ENCODE data around the gene RAP1GAP2. TPM values are rescaled to one million over a fixed set of nuclear protein-coding genes. Genes with fewer than 3 reads are reported as not detected.

RAP1GAP2 gene
- total RNA-seq, 1 experiment from 2014 or later = 72.8 TPM

- DNase-seq (ENCODE audit: low spot score) (no peak), ATAC-seq (peak; percentile 59)
- no peaks in the 10 kb centered on the region for H3K9me3 Mint-ChIP-seq
- H3K4me3 Mint-ChIP-seq = no peak overlapping the region
- no peak for TF ChIP-seq ZNF396 (CRISPR knock-in tag; IDR thresholded peaks at IDR 0.05; ENCODE audit: borderline replicate concordance)
- TF ChIP-seq EMX1 (CRISPR knock-in tag; IDR thresholded peaks at IDR 0.05) = no peak
- no peak for TF ChIP-seq FOXK1 (CRISPR knock-in tag; IDR thresholded peaks at IDR 0.05)
- TF ChIP-seq HMGXB4 (CRISPR knock-in tag; IDR thresholded peaks at IDR 0.05) = no peak
- no peak for TF ChIP-seq MAX (CRISPR knock-in tag; IDR thresholded peaks at IDR 0.05)
- TF ChIP-seq PRRX2 (CRISPR knock-in tag; IDR thresholded peaks at IDR 0.05) = no peak
- TF ChIP-seq ZBTB43 (CRISPR knock-in tag; IDR thresholded peaks at IDR 0.05) = no peak
- TF ChIP-seq FOXP4 (CRISPR knock-in tag; IDR thresholded peaks at IDR 0.05) = no peak
- TF ChIP-seq RELA (CRISPR knock-in tag; IDR thresholded peaks at IDR 0.05; ENCODE audit: borderline replicate concordance) = no peak
- TF ChIP-seq GABPB1 (CRISPR knock-in tag; IDR thresholded peaks at IDR 0.05) = no peak
- TF ChIP-seq HMGA2 (CRISPR knock-in tag; IDR thresholded peaks at IDR 0.05) = no peak
- no peak for TF ChIP-seq TEAD1 (CRISPR knock-in tag; IDR thresholded peaks at IDR 0.05)
- TF ChIP-seq PRDM15 (CRISPR knock-in tag; IDR thresholded peaks at IDR 0.05) = no peak
- no peak for TF ChIP-seq NFATC4 (CRISPR knock-in tag; IDR thresholded peaks at IDR 0.05)
- TF ChIP-seq ZBTB21 (CRISPR knock-in tag; IDR thresholded peaks at IDR 0.05; ENCODE audit: borderline replicate concordance) = no peak
- TF ChIP-seq ZMAT4 (CRISPR knock-in tag; IDR thresholded peaks at IDR 0.05) = no peak
- TF ChIP-seq SMAD4 (CRISPR knock-in tag; IDR thresholded peaks at IDR 0.05) = no peak
- no peak for TF ChIP-seq RORB (CRISPR knock-in tag; IDR thresholded peaks at IDR 0.05)
- H3K27me3 Mint-ChIP-seq (ENCODE audit: low read depth) = no peaks in the 10 kb centered on the region
- ChIA-PET POLR2A (no interaction called here), CTCF (interaction anchor here (0.6 kb wide), 3 partner anchors 12 to 65 kb away, joined by 3 to 5 read pairs (median 5); no protein-coding TSS in a partner anchor)
- H3K36me3 Mint-ChIP-seq = no peaks in the 10 kb centered on the region; the same call in 1 of the 2 replicates
- H3K27ac Mint-ChIP-seq = no peak overlapping the region
- H3K4me1 Mint-ChIP-seq = peaks cover 4% of the 10 kb centered on the region
Measured at GRCh38 chr17:2819921-2820501, 23.8 kb downstream of the RAP1GAP2 start.
